ENCODE measurements around the gene SMCO1.

SMCO1 gene, protein sequence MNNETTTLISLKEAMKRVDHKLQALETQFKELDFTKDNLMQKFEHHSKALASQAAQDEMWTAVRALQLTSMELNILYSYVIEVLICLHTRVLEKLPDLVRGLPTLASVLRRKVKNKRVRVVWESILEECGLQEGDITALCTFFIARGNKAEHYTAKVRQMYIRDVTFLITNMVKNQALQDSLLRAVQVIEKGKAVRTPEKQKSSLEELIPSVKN

DNA sequence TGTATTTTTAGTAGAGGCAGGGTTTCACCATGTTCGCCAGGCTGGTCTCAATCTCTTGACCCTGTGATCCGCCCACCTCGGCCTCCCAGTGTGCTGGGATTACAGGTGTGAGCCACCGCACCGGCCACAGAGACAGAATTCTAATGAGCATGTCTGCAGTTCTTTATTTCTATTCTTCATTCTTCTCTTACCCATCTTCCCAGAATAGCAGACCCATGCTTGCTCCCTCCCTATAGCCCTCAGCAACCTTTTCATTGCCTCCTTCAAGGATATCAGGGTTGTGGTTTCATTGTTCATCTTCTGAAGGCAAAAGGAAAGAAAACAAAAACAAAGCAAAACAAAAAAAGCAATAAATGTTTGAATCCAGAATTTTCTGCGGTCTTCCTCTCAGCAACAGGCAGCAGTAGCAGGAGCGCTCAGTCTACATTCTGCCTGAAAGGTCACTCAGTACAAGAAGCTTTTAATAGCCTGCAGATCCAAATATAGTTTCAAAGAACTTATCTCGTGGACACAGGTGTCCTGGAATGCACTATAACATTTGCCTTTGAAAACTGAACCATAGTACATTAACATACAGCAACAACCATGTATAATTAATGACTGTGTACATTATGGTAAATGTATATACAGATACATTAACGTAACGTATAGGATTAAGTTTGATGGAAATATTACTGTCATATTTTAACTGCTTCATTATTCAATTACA lies at the start of gene SMCO1:
TSS of gene SMCO1 (minus strand) at position 434 of the 709 bp plus-strand sequence. CDS start at position 297, 137 bp downstream.
- no peak for DNase-seq (ENCODE audit: low spot score)
- TF ChIP-seq, protein P1, sequence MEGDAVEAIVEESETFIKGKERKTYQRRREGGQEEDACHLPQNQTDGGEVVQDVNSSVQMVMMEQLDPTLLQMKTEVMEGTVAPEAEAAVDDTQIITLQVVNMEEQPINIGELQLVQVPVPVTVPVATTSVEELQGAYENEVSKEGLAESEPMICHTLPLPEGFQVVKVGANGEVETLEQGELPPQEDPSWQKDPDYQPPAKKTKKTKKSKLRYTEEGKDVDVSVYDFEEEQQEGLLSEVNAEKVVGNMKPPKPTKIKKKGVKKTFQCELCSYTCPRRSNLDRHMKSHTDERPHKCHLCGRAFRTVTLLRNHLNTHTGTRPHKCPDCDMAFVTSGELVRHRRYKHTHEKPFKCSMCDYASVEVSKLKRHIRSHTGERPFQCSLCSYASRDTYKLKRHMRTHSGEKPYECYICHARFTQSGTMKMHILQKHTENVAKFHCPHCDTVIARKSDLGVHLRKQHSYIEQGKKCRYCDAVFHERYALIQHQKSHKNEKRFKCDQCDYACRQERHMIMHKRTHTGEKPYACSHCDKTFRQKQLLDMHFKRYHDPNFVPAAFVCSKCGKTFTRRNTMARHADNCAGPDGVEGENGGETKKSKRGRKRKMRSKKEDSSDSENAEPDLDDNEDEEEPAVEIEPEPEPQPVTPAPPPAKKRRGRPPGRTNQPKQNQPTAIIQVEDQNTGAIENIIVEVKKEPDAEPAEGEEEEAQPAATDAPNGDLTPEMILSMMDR (IDR thresholded peaks at IDR 0.05; ENCODE audit: extremely low read depth, missing control alignments): no peak

DNA sequence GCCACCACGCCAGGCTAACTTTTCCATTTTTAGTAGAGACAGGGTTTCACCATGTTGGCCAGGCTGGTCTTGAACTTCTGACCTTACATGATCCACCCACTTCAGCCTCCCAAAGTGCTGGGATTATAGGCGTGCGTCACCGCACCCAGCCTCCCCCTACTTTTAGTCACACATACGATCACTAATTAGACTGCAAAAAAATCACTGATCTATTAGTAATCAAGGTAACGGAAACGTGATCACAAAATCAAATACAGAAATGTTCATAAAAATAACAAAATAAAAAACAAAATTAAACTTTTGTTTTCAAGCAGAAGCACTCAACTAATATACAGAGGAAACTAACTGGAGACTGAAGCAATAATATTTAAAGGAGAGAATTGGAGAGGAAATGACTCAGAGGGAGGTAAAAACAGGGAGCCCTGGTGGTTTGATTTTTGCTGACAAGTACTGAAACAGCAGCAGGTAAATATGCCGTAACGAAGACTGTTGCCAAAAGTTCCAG lies 48.6 kb upstream of the SMCO1 start:
- TF ChIP-seq, protein P1 (IDR thresholded peaks at IDR 0.05; ENCODE audit: extremely low read depth, missing control alignments): no peak

DNA sequence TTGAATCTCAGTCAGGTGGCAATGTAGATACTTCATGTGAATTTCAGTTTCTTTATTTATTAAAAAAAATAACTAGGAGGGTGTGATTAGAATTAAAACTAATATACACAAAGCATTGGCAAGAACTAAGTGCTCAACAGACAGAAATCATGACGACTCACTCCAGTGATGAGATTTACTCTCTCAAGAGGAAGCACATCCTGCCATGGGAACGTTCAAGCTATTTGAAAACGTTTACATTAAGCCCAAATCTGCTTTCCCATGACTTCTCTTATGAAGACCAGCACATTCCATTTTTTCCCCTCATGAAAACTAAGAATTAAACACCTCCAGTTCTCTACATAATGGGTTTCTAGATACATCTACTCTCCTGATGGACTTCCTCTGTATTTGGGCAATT lies 44.7 kb upstream of the SMCO1 start:
- no peak for DNase-seq (ENCODE audit: low spot score)
- TF ChIP-seq, protein P1 (IDR thresholded peaks at IDR 0.05; ENCODE audit: extremely low read depth, missing control alignments): no peak

More for the DNA sequence above, 48.6 kb upstream of the SMCO1 start:
- DNase-seq (ENCODE audit: low spot score): no peak

DNA sequence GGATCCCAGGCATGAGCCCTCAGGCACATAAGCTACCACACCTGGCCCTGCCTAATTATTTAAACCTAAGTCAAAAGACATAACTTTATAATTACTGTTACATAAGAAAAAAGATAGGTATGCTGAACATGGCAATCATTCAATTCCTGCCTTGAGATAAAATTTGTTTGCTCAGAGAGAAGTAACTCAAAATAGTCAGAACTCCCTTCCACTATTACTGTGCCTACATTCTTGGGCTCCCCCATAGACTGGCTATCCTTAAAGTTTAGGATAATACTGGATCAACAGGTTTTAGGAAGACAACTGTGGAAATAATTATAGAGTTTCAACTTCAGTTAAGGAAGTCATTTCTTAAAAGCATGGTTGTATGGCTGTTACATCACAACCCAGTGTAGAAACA lies 43.3 kb upstream of the SMCO1 start:
- TF ChIP-seq, protein P1 (IDR thresholded peaks at IDR 0.05; ENCODE audit: extremely low read depth, missing control alignments): no peak
- DNase-seq (ENCODE audit: low spot score): no peak

DNA sequence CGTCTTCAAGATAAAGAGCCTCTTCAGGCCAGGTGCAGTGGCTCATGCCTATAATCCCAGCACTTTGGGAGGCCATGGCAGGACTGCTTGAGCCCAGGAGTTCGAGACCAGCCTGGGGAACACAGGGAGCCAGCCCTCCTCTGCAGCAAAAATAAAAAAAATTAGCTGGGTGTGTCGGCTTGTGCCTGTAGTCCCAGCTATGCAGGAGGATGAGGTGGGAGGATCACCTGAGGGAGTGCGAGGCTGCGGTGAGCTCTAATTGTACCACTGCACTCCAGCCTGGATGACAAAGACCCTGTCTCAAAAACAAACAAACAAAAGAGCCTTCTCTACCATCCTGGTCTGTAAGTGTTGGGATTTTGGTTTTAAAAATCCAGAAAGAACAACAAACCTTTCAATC lies 42.1 kb upstream of the SMCO1 start:
- TF ChIP-seq, protein P1 (IDR thresholded peaks at IDR 0.05; ENCODE audit: extremely low read depth, missing control alignments): no peak
- DNase-seq (ENCODE audit: low spot score): no peak

- DNase-seq (ENCODE audit: low spot score): no peak
- TF ChIP-seq, protein P1 (IDR thresholded peaks at IDR 0.05; ENCODE audit: extremely low read depth, missing control alignments): no peak
These were observed 40.1 kb upstream of the SMCO1 start for GRCh38 chr3:196555295-196555694.

DNA sequence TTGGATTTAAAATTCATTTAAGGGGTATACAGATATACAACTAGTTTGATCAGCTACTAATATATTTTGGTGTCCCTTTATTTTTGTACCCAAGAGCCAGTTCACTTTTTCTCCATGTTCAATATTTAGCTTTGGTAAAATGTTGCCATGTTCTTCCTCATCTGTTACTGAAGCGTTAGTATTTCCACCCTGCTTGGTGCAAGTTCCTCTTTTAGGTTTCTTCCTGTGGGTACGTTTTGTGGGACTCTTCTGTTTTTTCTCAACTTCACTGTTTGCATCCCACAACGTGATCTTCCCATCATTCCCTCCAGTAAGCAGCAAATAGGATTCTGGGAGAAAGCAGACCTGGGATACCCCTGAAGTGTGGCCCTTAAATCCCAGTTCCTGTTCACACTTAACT lies 39.1 kb upstream of the SMCO1 start:
- TF ChIP-seq, protein P1 (IDR thresholded peaks at IDR 0.05; ENCODE audit: extremely low read depth, missing control alignments): no peak
- no peak for DNase-seq (ENCODE audit: low spot score)

Measured in GM20000 (cell line).